HFFc6 (cell line): ENCODE data around the gene ALAS1. TPM values are rescaled to one million over a fixed set of nuclear protein-coding genes. Genes with fewer than 3 reads are reported as not detected.

Source experiments
- DNase-seq: peaks from one replicate; pipeline ENCODE4 v3.0.0-alpha.2; 2018
- H3K27ac Mint-ChIP-seq: 2 replicates; pipeline ENCODE4 v1.8.0; 2020; ENCODE audit warnings: mild to moderate bottlenecking, mixed read lengths
- H3K27me3 Mint-ChIP-seq: 2 replicates; pipeline ENCODE4 v1.8.0; 2021; ENCODE audit warnings: mild to moderate bottlenecking, moderate library complexity, mixed read lengths; ENCODE audit not compliant: insufficient read depth
- H3K36me3 Mint-ChIP-seq: 2 replicates; pipeline ENCODE4 v1.8.0; 2021; ENCODE audit warnings: low read depth, mixed read lengths
- H3K4me1 Mint-ChIP-seq: 2 replicates; pipeline ENCODE4 v1.8.0; 2020; ENCODE audit warnings: low read depth, mixed read lengths
- H3K4me3 Mint-ChIP-seq: 2 replicates; pipeline ENCODE4 v1.8.0; 2020; ENCODE audit warnings: mild to moderate bottlenecking, moderate library complexity, mixed read lengths
- H3K9me3 Mint-ChIP-seq: 2 replicates; pipeline ENCODE4 v1.8.0; 2020; ENCODE audit warnings: mild to moderate bottlenecking, mixed read lengths
- CTCF ChIP-seq: fragments of 200-600 bp; sonication (generic); IDR thresholded peaks from 2 replicates; pipeline ENCODE4 v1.5.0; 2021; ENCODE audit warnings: antibody characterized with exemption, mild to moderate bottlenecking
- total RNA-seq, 6 experiments: library from RNA; stranded (reverse); fragmentation: NEBNext Ultra II Directional; extraction: Animal tissue kit (Norgen Biotek cat#: 25700); gene quantifications; 2 replicates in 1 of 6; 3 replicates in 5 of 6; pipeline ENCODE4 v1.2.3, GENCODE V29; 2021

ALAS1 gene
- total RNA-seq, 6 experiments from 2014 or later, result 31.5 to 39.1 (median 35.1) TPM

DNA sequence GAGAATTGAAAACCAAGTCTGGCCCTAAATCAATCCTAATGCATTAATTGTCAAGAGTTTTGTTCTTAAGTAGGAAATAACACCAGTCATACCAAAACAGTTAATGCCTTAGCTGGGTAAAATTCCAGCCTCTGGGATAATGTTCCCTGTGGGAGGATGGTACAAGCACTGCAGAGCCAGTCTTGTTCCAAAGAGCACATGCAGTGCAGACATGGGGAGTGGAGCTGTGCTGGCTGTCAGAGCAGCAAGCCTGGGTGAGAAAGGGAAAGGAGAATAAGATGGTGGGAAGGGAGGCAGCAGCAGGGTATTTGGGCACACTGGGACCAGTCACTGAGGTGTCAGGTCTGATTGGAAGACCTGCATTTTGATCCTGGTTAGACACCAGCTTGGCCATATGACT, 12.1 kb downstream of the ALAS1 start:
- Mint-ChIP-seq H3K9me3 (no peaks in the 10 kb centered on the region), H3K36me3 (peaks cover 45% of the 10 kb centered on the region), H3K4me3 (no peak overlapping the region), H3K4me1 (peaks cover 5% of the 10 kb centered on the region; the same call in 1 of the 2 replicates), H3K27me3 (no peaks in the 10 kb centered on the region; the same call in 1 of the 2 replicates), H3K27ac (no peak overlapping the region)
- DNase-seq, result no peak
- no peak for TF ChIP-seq CTCF

- DNase-seq, result no peak
- Mint-ChIP-seq H3K27ac (no peak overlapping the region), H3K27me3 (peaks cover 2% of the 10 kb centered on the region), H3K36me3 (peaks cover 49% of the 10 kb centered on the region), H3K4me1 (peaks cover 5% of the 10 kb centered on the region; the same call in 1 of the 2 replicates), H3K9me3 (no peaks in the 10 kb centered on the region), H3K4me3 (no peak overlapping the region)
- TF ChIP-seq CTCF, result no peak
These were observed 12.6 kb downstream of the ALAS1 start for GRCh38 chr3:52210550-52211046.

DNA sequence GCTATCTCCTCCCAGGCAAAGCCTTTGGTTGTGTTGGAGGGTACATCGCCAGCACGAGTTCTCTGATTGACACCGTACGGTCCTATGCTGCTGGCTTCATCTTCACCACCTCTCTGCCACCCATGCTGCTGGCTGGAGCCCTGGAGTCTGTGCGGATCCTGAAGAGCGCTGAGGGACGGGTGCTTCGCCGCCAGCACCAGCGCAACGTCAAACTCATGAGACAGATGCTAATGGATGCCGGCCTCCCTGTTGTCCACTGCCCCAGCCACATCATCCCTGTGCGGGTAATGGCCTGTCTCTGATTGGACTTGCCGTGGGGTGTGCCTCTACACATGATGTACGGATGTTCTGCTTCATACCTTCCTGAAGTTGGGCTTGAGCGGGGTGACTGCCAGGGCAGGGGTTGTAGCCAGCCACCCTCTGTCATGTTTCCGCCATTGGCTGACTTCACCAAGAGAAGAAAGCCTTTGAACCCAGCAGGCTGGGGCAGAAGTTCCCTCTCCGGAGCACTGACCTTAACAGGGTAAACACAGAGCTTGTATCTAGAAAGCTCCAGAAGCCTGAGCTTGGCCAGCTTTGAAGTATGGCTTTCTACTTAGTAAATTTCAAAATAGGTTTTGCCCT, 13.4 kb downstream of the ALAS1 start:
- peaks cover 6% of the 10 kb centered on the region for H3K4me1 Mint-ChIP-seq
- no peak for TF ChIP-seq CTCF
- peaks cover 2% of the 10 kb centered on the region for H3K27me3 Mint-ChIP-seq
- H3K36me3 Mint-ChIP-seq, result peaks cover 43% of the 10 kb centered on the region
- no peak for DNase-seq
- no peak overlapping the region for H3K27ac Mint-ChIP-seq
- no peaks in the 10 kb centered on the region for H3K9me3 Mint-ChIP-seq
- H3K4me3 Mint-ChIP-seq, result no peak overlapping the region

GRCh38 chr3:52213005-52213404, 15.0 kb downstream of the ALAS1 start:
- Mint-ChIP-seq H3K27me3 (peaks cover 2% of the 10 kb centered on the region), H3K36me3 (peaks cover 30% of the 10 kb centered on the region), H3K4me3 (no peak overlapping the region), H3K27ac (no peak overlapping the region; the same call in 1 of the 2 replicates), H3K9me3 (no peaks in the 10 kb centered on the region), H3K4me1 (peaks cover 19% of the 10 kb centered on the region)
- no peak for TF ChIP-seq CTCF
- DNase-seq, result no peak

DNA sequence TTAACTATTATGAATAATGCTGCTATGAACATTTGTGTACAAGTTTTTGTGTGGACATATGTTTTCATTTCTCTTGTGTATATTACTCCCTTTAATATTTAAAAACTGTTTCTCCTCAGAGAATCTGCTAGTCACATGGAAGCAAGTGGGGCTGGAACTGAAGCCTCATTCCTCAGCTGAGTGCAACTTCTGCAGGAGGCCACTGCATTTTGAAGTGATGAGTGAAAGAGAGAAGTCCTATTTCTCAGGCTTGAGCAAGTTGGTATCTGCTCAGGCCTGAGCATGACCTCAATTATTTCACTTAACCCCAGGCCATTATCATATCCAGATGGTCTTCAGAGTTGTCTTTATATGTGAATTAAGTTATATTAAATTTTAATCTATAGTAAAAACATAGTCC, 15.9 kb downstream of the ALAS1 start:
- Mint-ChIP-seq H3K9me3 (no peaks in the 10 kb centered on the region), H3K36me3 (peaks cover 25% of the 10 kb centered on the region), H3K4me1 (peaks cover 19% of the 10 kb centered on the region), H3K27me3 (peaks cover 2% of the 10 kb centered on the region), H3K27ac (no peak overlapping the region), H3K4me3 (no peak overlapping the region)
- DNase-seq, result no peak
- TF ChIP-seq CTCF, result no peak
